MG63 (cell line): ENCODE measurements around the gene MED12. TPM values are rescaled to one million over a fixed set of nuclear protein-coding genes. Genes with fewer than 3 reads are reported as not detected.

Experiments used
- DNase-seq: peaks from one replicate; pipeline ENCODE4 v3.0.0-alpha.2; 2020
- H3K27me3 ChIP-seq: fragments of 250-450 bp; sonication (Bioruptor Pico); 2 replicates; pipeline ENCODE4 v1.5.1; 2020; ENCODE audit warnings: mild to moderate bottlenecking, moderate library complexity
- H3K36me3 ChIP-seq: fragments of 250-450 bp; sonication (Bioruptor Pico); 2 replicates; pipeline ENCODE4 v1.5.1; 2020; ENCODE audit warnings: mild to moderate bottlenecking, moderate library complexity
- H3K4me3 ChIP-seq: fragments of 250-450 bp; sonication (Bioruptor Pico); 2 replicates; pipeline ENCODE4 v1.5.1; 2020; ENCODE audit warnings: mild to moderate bottlenecking, moderate library complexity
- H3K9me3 ChIP-seq: fragments of 250-450 bp; sonication (Bioruptor Pico); 2 replicates; pipeline ENCODE4 v1.5.1; 2020; ENCODE audit warnings: mild to moderate bottlenecking, moderate library complexity
- total RNA-seq: library from RNA; depleted of rRNA; stranded (reverse); fragments of >200 nt; shearing (Covaris generic); gene quantifications from 2 replicates; pipeline ENCODE4 v1.2.3, GENCODE V29; 2014; ENCODE audit warnings: low replicate concordance

The MED12 gene
- total RNA-seq, 1 experiment from 2014 or later, result 9.3 TPM

GRCh38 chrX:71143508-71143907 lies 25.1 kb downstream of the MED12 start:
- Histone ChIP-seq H3K27me3 (no peaks in the 10 kb centered on the region), H3K4me3 (no peak overlapping the region)
- peak; percentile 4 for DNase-seq

GRCh38 chrX:71144651-71145050 lies 26.3 kb downstream of the MED12 start, which contains the start of gene NLGN3:
Gene NLGN3 (plus strand): TSS chrX:71144841. CDS start chrX:71147750, 2,909 bp downstream.
- Histone ChIP-seq H3K4me3 (no peak within 1 kb of the TSS), H3K9me3 (no peaks in the 10 kb centered on the region), H3K27me3 (no peaks in the 10 kb centered on the region), H3K36me3 (no peaks in the 10 kb centered on the region)
- DNase-seq, result no peak

More at GRCh38 chrX:71143508-71143907, 25.1 kb downstream of the MED12 start:
- Histone ChIP-seq H3K36me3 (no peaks in the 10 kb centered on the region), H3K9me3 (no peaks in the 10 kb centered on the region)

GRCh38 chrX:71147496-71148277 lies 29.3 kb downstream of the MED12 start:
- DNase-seq, result no peak
- no peaks in the 10 kb centered on the region for H3K27me3 ChIP-seq
- no peaks in the 10 kb centered on the region for H3K36me3 ChIP-seq
- H3K9me3 ChIP-seq, result no peaks in the 10 kb centered on the region
- no peak overlapping the region for H3K4me3 ChIP-seq

GRCh38 chrX:71148278-71148663 lies 29.9 kb downstream of the MED12 start:
- Histone ChIP-seq H3K4me3 (no peak overlapping the region), H3K36me3 (no peaks in the 10 kb centered on the region), H3K27me3 (no peaks in the 10 kb centered on the region), H3K9me3 (no peaks in the 10 kb centered on the region)
- DNase-seq, result no peak

GRCh38 chrX:71151366-71151765 lies 33.0 kb downstream of the MED12 start:
- DNase-seq, result no peak
- H3K4me3 ChIP-seq, result no peak overlapping the region
- H3K9me3 ChIP-seq, result no peaks in the 10 kb centered on the region
- no peaks in the 10 kb centered on the region for H3K27me3 ChIP-seq
- no peaks in the 10 kb centered on the region for H3K36me3 ChIP-seq

GRCh38 chrX:71154196-71154595 lies 35.8 kb downstream of the MED12 start:
- no peaks in the 10 kb centered on the region for H3K36me3 ChIP-seq
- no peaks in the 10 kb centered on the region for H3K9me3 ChIP-seq
- no peaks in the 10 kb centered on the region for H3K27me3 ChIP-seq
- DNase-seq, result no peak
- no peak overlapping the region for H3K4me3 ChIP-seq

- Histone ChIP-seq H3K27me3 (no peaks in the 10 kb centered on the region), H3K4me3 (no peak overlapping the region), H3K9me3 (no peaks in the 10 kb centered on the region), H3K36me3 (no peaks in the 10 kb centered on the region)
- DNase-seq, result no peak
Observed at GRCh38 chrX:71154641-71155040, 36.2 kb downstream of the MED12 start.

GRCh38 chrX:71158603-71159002 lies 40.2 kb downstream of the MED12 start:
- no peak for DNase-seq
- no peaks in the 10 kb centered on the region for H3K27me3 ChIP-seq
- no peaks in the 10 kb centered on the region for H3K9me3 ChIP-seq
- no peaks in the 10 kb centered on the region for H3K36me3 ChIP-seq
- no peak overlapping the region for H3K4me3 ChIP-seq

- H3K27me3 ChIP-seq, result no peaks in the 10 kb centered on the region
- H3K9me3 ChIP-seq, result no peaks in the 10 kb centered on the region
- no peak for DNase-seq
- no peaks in the 10 kb centered on the region for H3K36me3 ChIP-seq
- H3K4me3 ChIP-seq, result no peak overlapping the region
Observed at GRCh38 chrX:71159335-71159734, 40.9 kb downstream of the MED12 start.

- Histone ChIP-seq H3K4me3 (no peak overlapping the region), H3K9me3 (no peaks in the 10 kb centered on the region), H3K36me3 (no peaks in the 10 kb centered on the region), H3K27me3 (no peaks in the 10 kb centered on the region)
- no peak for DNase-seq
Observed at GRCh38 chrX:71160475-71160874, 42.1 kb downstream of the MED12 start.

- H3K9me3 ChIP-seq, result no peaks in the 10 kb centered on the region
- no peaks in the 10 kb centered on the region for H3K36me3 ChIP-seq
- DNase-seq, result no peak
- H3K4me3 ChIP-seq, result no peak overlapping the region
- no peaks in the 10 kb centered on the region for H3K27me3 ChIP-seq
Observed at GRCh38 chrX:71162981-71163380, 44.6 kb downstream of the MED12 start.

GRCh38 chrX:71164071-71164470 lies 45.7 kb downstream of the MED12 start:
- no peaks in the 10 kb centered on the region for H3K27me3 ChIP-seq
- no peaks in the 10 kb centered on the region for H3K36me3 ChIP-seq
- no peak overlapping the region for H3K4me3 ChIP-seq
- H3K9me3 ChIP-seq, result no peaks in the 10 kb centered on the region
- DNase-seq, result no peak

- H3K4me3 ChIP-seq, result no peak overlapping the region
- DNase-seq, result no peak
- H3K27me3 ChIP-seq, result no peaks in the 10 kb centered on the region
- H3K9me3 ChIP-seq, result no peaks in the 10 kb centered on the region
- no peaks in the 10 kb centered on the region for H3K36me3 ChIP-seq
Observed at GRCh38 chrX:71166461-71166860, 48.1 kb downstream of the MED12 start.

GRCh38 chrX:71167031-71167781 lies 48.8 kb downstream of the MED12 start:
- Histone ChIP-seq H3K9me3 (no peaks in the 10 kb centered on the region), H3K4me3 (no peak overlapping the region), H3K27me3 (no peaks in the 10 kb centered on the region), H3K36me3 (no peaks in the 10 kb centered on the region)
- DNase-seq, result no peak

GRCh38 chrX:71168134-71168533 lies 49.7 kb downstream of the MED12 start:
- Histone ChIP-seq H3K36me3 (no peaks in the 10 kb centered on the region), H3K27me3 (no peaks in the 10 kb centered on the region), H3K9me3 (no peaks in the 10 kb centered on the region), H3K4me3 (no peak overlapping the region)
- DNase-seq, result no peak

GRCh38 chrX:71169586-71169985 lies 51.2 kb downstream of the MED12 start:
- Histone ChIP-seq H3K9me3 (no peaks in the 10 kb centered on the region), H3K36me3 (no peaks in the 10 kb centered on the region), H3K27me3 (no peaks in the 10 kb centered on the region), H3K4me3 (no peak overlapping the region)
- no peak for DNase-seq

- H3K9me3 ChIP-seq, result no peaks in the 10 kb centered on the region
- H3K27me3 ChIP-seq, result no peaks in the 10 kb centered on the region
- no peak for DNase-seq
- no peaks in the 10 kb centered on the region for H3K36me3 ChIP-seq
- H3K4me3 ChIP-seq, result no peak overlapping the region
Observed at GRCh38 chrX:71170660-71171059, 52.3 kb downstream of the MED12 start.
